Hepatocyte (in vitro differentiated cells): ENCODE measurements around the gene SSC5D. TPM values are rescaled to one million over a fixed set of nuclear protein-coding genes. Genes with fewer than 3 reads are reported as not detected.
"Not testable (repeated sequence)": the region's sequence is repeated elsewhere in the genome, so short reads cannot be mapped to it uniquely, and the experiment has no call there.

Experiments
- DNase-seq: peaks from one replicate; pipeline ENCODE4 v3.0.0-alpha.2; 2016; ENCODE audit warnings: low spot score
- H2AFZ ChIP-seq: fragments of 200-600 bp; sonication (generic); 2 replicates; pipeline ENCODE4 v1.6.0; 2016; ENCODE audit warnings: antibody characterized with exemption, mild to moderate bottlenecking
- H3K27ac ChIP-seq: fragments of 200-600 bp; sonication (generic); 2 replicates; pipeline ENCODE4 v1.5.1; 2016; ENCODE audit warnings: mild to moderate bottlenecking
- H3K27me3 ChIP-seq: fragments of 200-600 bp; sonication (generic); 2 replicates; pipeline ENCODE4 v1.6.1; 2016
- H3K36me3 ChIP-seq: fragments of 200-600 bp; sonication (generic); replicated peaks from 2 replicates; pipeline ENCODE4 v1.5.1; 2016; ENCODE audit warnings: low read depth; ENCODE audit not compliant: insufficient read depth
- H3K4me1 ChIP-seq: fragments of 200-600 bp; sonication (generic); 2 replicates; pipeline ENCODE4 v1.5.1; 2016; ENCODE audit warnings: mild to moderate bottlenecking, moderate library complexity; ENCODE audit not compliant: insufficient read depth
- H3K4me2 ChIP-seq: fragments of 200-600 bp; sonication (generic); 2 replicates; pipeline ENCODE4 v1.6.0; 2016
- H3K4me3 ChIP-seq: fragments of 200-600 bp; sonication (generic); 2 replicates; pipeline ENCODE4 v1.5.1; 2016; ENCODE audit warnings: mild to moderate bottlenecking
- H3K79me2 ChIP-seq: fragments of 200-600 bp; sonication (generic); 2 replicates; pipeline ENCODE4 v1.6.0; 2017; ENCODE audit warnings: mild to moderate bottlenecking
- H3K9me2 ChIP-seq: fragments of 200-600 bp; sonication (generic); replicated peaks from 2 replicates; pipeline ENCODE4 v1.6.0; 2017; ENCODE audit warnings: mild to moderate bottlenecking; ENCODE audit not compliant: insufficient read depth
- H3K9me3 ChIP-seq: fragments of 200-600 bp; sonication (generic); 2 replicates; pipeline ENCODE4 v1.5.1; 2016; ENCODE audit warnings: low read depth, mild to moderate bottlenecking
- H4K20me1 ChIP-seq: fragments of 200-600 bp; sonication (generic); 2 replicates; pipeline ENCODE4 v1.6.0; 2016; ENCODE audit warnings: mild to moderate bottlenecking; ENCODE audit not compliant: insufficient read depth, poor library complexity, severe bottlenecking
- CTCF ChIP-seq: fragments of 200-600 bp; sonication (generic); IDR thresholded peaks from 2 replicates; pipeline ENCODE4 v1.5.1; 2016; ENCODE audit warnings: antibody characterized with exemption, mild to moderate bottlenecking; ENCODE audit not compliant: poor library complexity
- EZH2 ChIP-seq: fragments of 200-600 bp; sonication (generic); IDR thresholded peaks from 2 replicates; pipeline ENCODE4 v1.6.1; 2016; ENCODE audit warnings: antibody characterized with exemption, mild to moderate bottlenecking, borderline replicate concordance
- EZH2phosphoT487 ChIP-seq: fragments of 200-600 bp; sonication (generic); IDR thresholded peaks from one replicate; pipeline ENCODE4 v1.6.1; 2018; ENCODE audit warnings: antibody characterized with exemption, mild to moderate bottlenecking, low read depth, moderate library complexity; ENCODE audit not compliant: unreplicated experiment, severe bottlenecking
- WGBS: methylation state at CpG from one replicate; pipeline ENCODE4 v1.1.6; 2016; ENCODE audit warnings: low lambda C conversion rate; ENCODE audit errors: missing lambda C conversion rate; 5-methylcytosine and 5-hydroxymethylcytosine counted together
- polyA plus RNA-seq: library from polyadenylated mRNA; unstranded; fragments of >200 nt; fragmentation: Nextera tagmentation; extraction: Ambion mirVana; gene quantifications from 2 replicates; pipeline ENCODE4 v1.2.1, GENCODE V29; 2016
- total RNA-seq: library from RNA; depleted of rRNA; stranded (reverse); fragments of >200 nt; gene quantifications from 2 replicates; pipeline ENCODE4 v1.2.3, GENCODE V29; 2014

The SSC5D gene
- total and polyA plus RNA-seq, 2 experiments from 2014 or later: 0.80 to 5.1 TPM

GRCh38 chr19:55530996-55531395, 42.8 kb downstream of the SSC5D start:
- no peaks in the 10 kb centered on the region for H3K9me3 ChIP-seq
- H4K20me1 ChIP-seq: no peaks in the 10 kb centered on the region
- H3K27ac ChIP-seq: no peak overlapping the region
- no peaks in the 10 kb centered on the region for H3K79me2 ChIP-seq
- peaks cover 7% of the 10 kb centered on the region for H3K4me1 ChIP-seq
- DNase-seq: no peak
- no peaks in the 10 kb centered on the region for H3K27me3 ChIP-seq
- no peaks in the 10 kb centered on the region for H3K9me2 ChIP-seq
- no peak overlapping the region for H3K4me2 ChIP-seq
- no peaks in the 10 kb centered on the region for H3K36me3 ChIP-seq
- TF ChIP-seq EZH2phosphoT487 (no peak), EZH2 (no peak), CTCF (no peak)
- 94% methylated on average over 22 of the region's 26 CpGs for WGBS
- H3K4me3 ChIP-seq: no peak overlapping the region
- H2AFZ ChIP-seq: no peak overlapping the region

- not testable (repeated sequence) for H2AFZ ChIP-seq, H3K4me2 ChIP-seq, H3K27me3 ChIP-seq, H3K9me3 ChIP-seq, H3K4me3 ChIP-seq, DNase-seq, H4K20me1 ChIP-seq, H3K36me3 ChIP-seq, H3K9me2 ChIP-seq, H3K4me1 ChIP-seq, H3K27ac ChIP-seq, H3K79me2 ChIP-seq
- WGBS: 97% methylated on average over 7 of the region's 7 CpGs
Observed at GRCh38 chr19:55534280-55534679, 46.0 kb downstream of the SSC5D start.

GRCh38 chr19:55535173-55535964, 47.1 kb downstream of the SSC5D start:
- no peaks in the 10 kb centered on the region for H3K36me3 ChIP-seq
- H3K27ac ChIP-seq: no peak overlapping the region
- 88% methylated on average over 12 of the region's 12 CpGs for WGBS
- no peaks in the 10 kb centered on the region for H3K27me3 ChIP-seq
- H4K20me1 ChIP-seq: no peaks in the 10 kb centered on the region
- no peaks in the 10 kb centered on the region for H3K9me2 ChIP-seq
- no peaks in the 10 kb centered on the region for H3K4me1 ChIP-seq
- no peaks in the 10 kb centered on the region for H3K79me2 ChIP-seq
- no peak for DNase-seq
- no peak overlapping the region for H2AFZ ChIP-seq
- no peak overlapping the region for H3K4me3 ChIP-seq
- no peak for TF ChIP-seq CTCF
- TF ChIP-seq EZH2: no peak
- TF ChIP-seq EZH2phosphoT487: no peak
- no peaks in the 10 kb centered on the region for H3K9me3 ChIP-seq
- H3K4me2 ChIP-seq: no peak overlapping the region

- Histone ChIP-seq H3K27me3 (no peaks in the 10 kb centered on the region), H3K9me3 (no peaks in the 10 kb centered on the region), H3K4me1 (no peaks in the 10 kb centered on the region), H2AFZ (no peak overlapping the region), H3K4me2 (no peak overlapping the region), H3K79me2 (no peaks in the 10 kb centered on the region), H3K36me3 (no peaks in the 10 kb centered on the region), H4K20me1 (no peaks in the 10 kb centered on the region), H3K9me2 (no peaks in the 10 kb centered on the region), H3K27ac (no peak overlapping the region), H3K4me3 (no peak overlapping the region)
- WGBS: 83% methylated on average over 15 of the region's 22 CpGs
- no peak for DNase-seq
- TF ChIP-seq EZH2: no peak
- no peak for TF ChIP-seq EZH2phosphoT487
- TF ChIP-seq CTCF: no peak
Observed at GRCh38 chr19:55535965-55536350, 47.7 kb downstream of the SSC5D start.
